K562 (cell line): ENCODE measurements around the gene CAMK1D.

Experiments
- CREB1 ChIP-seq, 2 experiments: sonication (generic) in 1 of 2; formaldehyde crosslinking in 1 of 2; IDR thresholded peaks; 2 replicates each; pipeline versions ENCODE4 v1.6.1 to v1.8.0; 2012 to 2022; ENCODE audit warnings: inconsistent platforms in 1 of 2, mild to moderate bottlenecking in 1 of 2, missing genetic modification reagents in 1 of 2, moderate library complexity in 1 of 2
- MCM7 ChIP-seq, 2 experiments: fragments of 450-650 bp; IDR thresholded peaks; 2 replicates each; pipeline ENCODE4 v1.6.1; 2016 to 2018
- ZNF24 ChIP-seq: fragments of 450-650 bp; IDR thresholded peaks from 2 replicates; pipeline ENCODE4 v1.6.1; 2016
- TF ChIP-seq, protein P1 (sequence below): sonication (generic); formaldehyde crosslinking; IDR thresholded peaks from 2 replicates; pipeline ENCODE4 v1.8.0; 2022; ENCODE audit warnings: missing genetic modification reagents, mild to moderate bottlenecking, borderline replicate concordance

DNA sequence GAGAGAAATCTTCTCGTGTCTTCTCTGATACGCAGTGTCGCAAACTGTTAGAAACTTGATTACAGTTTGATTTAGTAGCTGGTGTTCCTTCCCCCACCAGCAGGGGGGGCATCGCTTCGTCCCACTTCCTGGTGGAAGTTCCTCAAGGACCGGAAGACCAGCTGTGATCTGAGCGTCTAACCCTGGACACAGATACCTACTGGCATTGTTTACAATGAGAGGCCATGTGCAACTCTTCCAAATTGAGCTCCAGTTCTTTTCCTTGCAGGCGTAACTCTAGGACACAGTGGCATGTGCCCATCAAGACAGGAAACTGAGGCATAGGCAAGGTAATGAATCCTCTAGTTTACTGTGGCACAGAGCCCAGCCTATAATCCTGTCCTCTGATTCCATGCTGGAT lies 433.2 kb downstream of the CAMK1D start:
- TF ChIP-seq CREB1 (IDR thresholded peaks at IDR 0.05), result no peak
- TF ChIP-seq CREB1 (CRISPR knock-in tag; IDR thresholded peaks at IDR 0.05), result no peak
- TF ChIP-seq MCM7 (IDR thresholded peaks at IDR 0.05), result no peak
- TF ChIP-seq, protein P1, sequence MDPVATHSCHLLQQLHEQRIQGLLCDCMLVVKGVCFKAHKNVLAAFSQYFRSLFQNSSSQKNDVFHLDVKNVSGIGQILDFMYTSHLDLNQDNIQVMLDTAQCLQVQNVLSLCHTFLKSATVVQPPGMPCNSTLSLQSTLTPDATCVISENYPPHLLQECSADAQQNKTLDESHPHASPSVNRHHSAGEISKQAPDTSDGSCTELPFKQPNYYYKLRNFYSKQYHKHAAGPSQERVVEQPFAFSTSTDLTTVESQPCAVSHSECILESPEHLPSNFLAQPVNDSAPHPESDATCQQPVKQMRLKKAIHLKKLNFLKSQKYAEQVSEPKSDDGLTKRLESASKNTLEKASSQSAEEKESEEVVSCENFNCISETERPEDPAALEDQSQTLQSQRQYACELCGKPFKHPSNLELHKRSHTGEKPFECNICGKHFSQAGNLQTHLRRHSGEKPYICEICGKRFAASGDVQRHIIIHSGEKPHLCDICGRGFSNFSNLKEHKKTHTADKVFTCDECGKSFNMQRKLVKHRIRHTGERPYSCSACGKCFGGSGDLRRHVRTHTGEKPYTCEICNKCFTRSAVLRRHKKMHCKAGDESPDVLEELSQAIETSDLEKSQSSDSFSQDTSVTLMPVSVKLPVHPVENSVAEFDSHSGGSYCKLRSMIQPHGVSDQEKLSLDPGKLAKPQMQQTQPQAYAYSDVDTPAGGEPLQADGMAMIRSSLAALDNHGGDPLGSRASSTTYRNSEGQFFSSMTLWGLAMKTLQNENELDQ, result no peak
- TF ChIP-seq ZNF24, result no peak
